OCI-LY7 (cell line): ENCODE measurements around the gene CFAP20.
"Not testable (repeated sequence)": the region's sequence is repeated elsewhere in the genome, so short reads cannot be mapped to it uniquely, and the experiment has no call there.

ENCODE experiments used
- EZH2phosphoT487 ChIP-seq: fragments of 200-600 bp; sonication (generic); IDR thresholded peaks from 2 replicates; pipeline ENCODE4 v1.6.1; 2018; ENCODE audit warnings: low read depth, borderline replicate concordance, mild to moderate bottlenecking, mixed run types, antibody characterized with exemption, low read length, moderate library complexity, mixed read lengths
- TF ChIP-seq, protein P1 (sequence below): fragments of 200-600 bp; sonication (generic); conservative IDR thresholded peaks from 2 replicates; pipeline ENCODE4 v1.5.1; 2014; ENCODE audit warnings: mild to moderate bottlenecking, antibody characterized with exemption, low read length, moderate library complexity, mixed read lengths

DNA sequence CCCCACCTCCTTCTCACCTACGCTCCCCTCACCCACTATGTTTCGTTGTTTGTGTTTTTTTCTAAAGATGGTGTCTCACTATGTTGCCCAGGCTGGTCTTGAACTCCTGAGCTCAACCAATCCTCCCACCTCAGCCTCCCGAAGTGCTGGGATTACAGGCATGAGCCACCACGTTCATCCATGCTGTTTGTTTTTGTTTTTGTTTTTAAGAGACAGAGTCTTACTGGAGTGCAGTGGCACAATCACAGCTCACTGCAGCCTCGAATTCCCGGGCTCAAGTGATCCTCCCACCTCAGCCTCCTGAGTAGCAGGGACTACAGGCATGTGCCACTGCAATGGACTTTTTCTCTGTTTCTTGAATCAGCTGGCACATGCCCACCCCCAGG, 33.6 kb downstream of the CFAP20 start:
- TF ChIP-seq, protein P1, sequence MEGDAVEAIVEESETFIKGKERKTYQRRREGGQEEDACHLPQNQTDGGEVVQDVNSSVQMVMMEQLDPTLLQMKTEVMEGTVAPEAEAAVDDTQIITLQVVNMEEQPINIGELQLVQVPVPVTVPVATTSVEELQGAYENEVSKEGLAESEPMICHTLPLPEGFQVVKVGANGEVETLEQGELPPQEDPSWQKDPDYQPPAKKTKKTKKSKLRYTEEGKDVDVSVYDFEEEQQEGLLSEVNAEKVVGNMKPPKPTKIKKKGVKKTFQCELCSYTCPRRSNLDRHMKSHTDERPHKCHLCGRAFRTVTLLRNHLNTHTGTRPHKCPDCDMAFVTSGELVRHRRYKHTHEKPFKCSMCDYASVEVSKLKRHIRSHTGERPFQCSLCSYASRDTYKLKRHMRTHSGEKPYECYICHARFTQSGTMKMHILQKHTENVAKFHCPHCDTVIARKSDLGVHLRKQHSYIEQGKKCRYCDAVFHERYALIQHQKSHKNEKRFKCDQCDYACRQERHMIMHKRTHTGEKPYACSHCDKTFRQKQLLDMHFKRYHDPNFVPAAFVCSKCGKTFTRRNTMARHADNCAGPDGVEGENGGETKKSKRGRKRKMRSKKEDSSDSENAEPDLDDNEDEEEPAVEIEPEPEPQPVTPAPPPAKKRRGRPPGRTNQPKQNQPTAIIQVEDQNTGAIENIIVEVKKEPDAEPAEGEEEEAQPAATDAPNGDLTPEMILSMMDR: not testable (repeated sequence)
- TF ChIP-seq EZH2phosphoT487: not testable (repeated sequence)
